Erythroblast (primary cell): ENCODE results near the gene ZXDC.

Source experiments
- GATA1 ChIP-seq: IDR thresholded peaks from 2 replicates; pipeline ENCODE4 v1.6.1; 2011; ENCODE audit warnings: low read depth, mild to moderate bottlenecking, control low read depth, low read length, moderate library complexity
- POLR2A ChIP-seq: IDR thresholded peaks from 2 replicates; pipeline ENCODE4 v1.6.1; 2011; ENCODE audit warnings: mild to moderate bottlenecking, low read length

DNA sequence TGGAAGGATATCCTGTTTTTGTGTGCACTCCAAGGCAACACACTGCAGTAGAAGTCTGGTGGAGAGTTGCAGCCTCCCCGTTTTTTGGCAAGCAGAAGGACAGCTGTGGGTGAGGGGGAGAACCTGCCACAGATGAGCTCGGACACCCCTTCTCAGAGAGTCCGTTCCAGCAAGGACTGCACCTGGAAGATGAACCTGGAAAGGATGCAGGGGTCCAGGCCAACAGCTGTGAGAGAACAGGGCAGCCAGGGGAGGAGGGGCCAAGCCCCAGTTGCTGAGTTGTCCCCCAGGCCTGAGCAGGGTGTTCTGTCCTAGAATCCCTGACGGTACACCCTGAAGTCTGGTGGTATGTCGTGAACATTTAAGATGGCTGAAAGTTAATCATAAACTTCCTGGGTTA is 30.2 kb downstream of the ZXDC start:
- TF ChIP-seq POLR2A (no peak), GATA1 (no peak)
